Measurements from ENCODE around the gene FGF3.

FGF3 gene

GRCh38 chr11:69822676-69823494, 3.7 kb upstream of the FGF3 start:
- Histone ChIP-seq H3K9ac (no peak overlapping the region), H3K27me3 (peaks cover 64 to 81% (median 72%) of the 10 kb centered on the region in 11 experiments)
- no peak for TF ChIP-seq Cebpa-rat (IDR thresholded peaks at IDR 0.05)

DNA sequence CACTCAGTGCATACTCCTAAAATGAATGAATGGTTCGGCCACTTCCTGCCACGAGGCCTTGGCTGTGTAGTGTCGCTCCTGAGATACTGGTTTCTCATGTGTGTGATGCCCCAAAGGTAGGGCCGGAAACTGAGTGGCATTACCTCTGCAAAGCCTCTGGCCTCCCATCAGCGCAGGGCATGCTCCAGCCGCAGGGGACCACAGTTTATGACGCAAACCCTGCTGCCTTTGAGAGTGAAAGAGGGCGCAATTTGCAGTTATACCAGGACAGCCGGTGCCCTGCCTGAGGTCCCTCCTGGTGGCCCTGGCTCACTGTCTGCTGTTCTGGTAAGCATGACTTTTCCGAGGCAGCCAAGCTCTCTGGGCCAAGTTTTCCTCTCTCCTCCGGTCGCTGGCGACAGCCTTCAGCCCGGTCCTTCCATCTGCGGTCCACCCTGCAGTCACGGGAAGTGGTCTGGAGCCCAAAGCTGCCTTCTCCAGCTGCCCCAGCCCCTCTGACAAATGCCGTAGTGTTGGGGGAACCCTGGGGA, 2.4 kb upstream of the FGF3 start:
- no peak overlapping the region for H3K4me2 ChIP-seq
- peaks cover 0 to 89% (median 51%) of the 10 kb centered on the region in 11 experiments; a peak in 19 of 22 replicates for H4K20me1 ChIP-seq
- H3K36me3 ChIP-seq: no peaks in the 10 kb centered on the region
- H3K27me3 ChIP-seq: peaks cover 77 to 95% (median 85%) of the 10 kb centered on the region in 11 experiments
- no peak overlapping the region for H3K9ac ChIP-seq
- TF ChIP-seq Cebpa-rat (IDR thresholded peaks at IDR 0.05): no peak
- no peaks in the 10 kb centered on the region for H3K9me3 ChIP-seq (replicated peaks in 1 of 11)
- H3K27ac ChIP-seq: no peak overlapping the region
- peaks cover 17 to 28% (median 21%) of the 10 kb centered on the region in 10 experiments for H3K4me1 ChIP-seq
- H3K4me3 ChIP-seq: no peak overlapping the region

More at GRCh38 chr11:69822676-69823494, 3.7 kb upstream of the FGF3 start:
- Histone ChIP-seq H3K4me2 (no peak overlapping the region), H3K27ac (no peak overlapping the region), H4K20me1 (peaks cover 0 to 76% (median 38%) of the 10 kb centered on the region in 11 experiments; a peak in 19 of 22 replicates), H3K36me3 (no peaks in the 10 kb centered on the region), H3K4me1 (peaks cover 5 to 15% (median 9%) of the 10 kb centered on the region in 10 experiments; a peak in 19 of 20 replicates), H3K4me3 (no peak overlapping the region), H3K9me3 (replicated peaks in 1 of 11) (peaks cover 0 to 9% (median 0%) of the 10 kb centered on the region in 11 experiments; a peak in 3 of 22 replicates)

DNA sequence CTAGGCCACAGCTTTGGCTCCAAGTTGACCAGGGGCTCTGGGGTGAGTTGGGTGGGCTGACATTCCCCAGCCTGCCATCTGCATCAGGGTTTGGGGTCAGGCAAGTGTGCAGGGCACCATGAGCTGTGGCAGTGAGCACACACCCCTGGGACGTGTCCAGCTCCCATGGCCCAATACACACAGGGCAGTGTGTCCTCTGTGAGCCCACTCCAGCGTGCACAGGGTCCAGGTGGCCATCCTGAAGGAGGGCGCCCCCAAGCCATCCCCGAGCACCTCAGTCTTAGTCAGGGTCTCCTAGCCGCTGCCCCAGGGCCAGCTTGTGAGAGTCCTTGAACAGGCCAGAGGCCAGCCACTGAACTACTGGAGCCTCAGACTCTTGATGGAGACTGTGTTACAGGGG, 1.2 kb upstream of the FGF3 start:
- TF ChIP-seq Cebpa-rat (IDR thresholded peaks at IDR 0.05): no peak
- Histone ChIP-seq H3K9me3 (replicated peaks in 1 of 11) (no peaks in the 10 kb centered on the region), H3K4me3 (no peak overlapping the region), H3K27me3 (peaks cover 89 to 100% (median 95%) of the 10 kb centered on the region in 11 experiments), H3K36me3 (no peaks in the 10 kb centered on the region), H4K20me1 (peaks cover 0 to 92% (median 62%) of the 10 kb centered on the region in 11 experiments; a peak in 19 of 22 replicates), H3K4me1 (peaks cover 17 to 28% (median 21%) of the 10 kb centered on the region in 10 experiments), H3K9ac (no peak overlapping the region), H3K27ac (no peak overlapping the region), H3K4me2 (no peak overlapping the region)

DNA sequence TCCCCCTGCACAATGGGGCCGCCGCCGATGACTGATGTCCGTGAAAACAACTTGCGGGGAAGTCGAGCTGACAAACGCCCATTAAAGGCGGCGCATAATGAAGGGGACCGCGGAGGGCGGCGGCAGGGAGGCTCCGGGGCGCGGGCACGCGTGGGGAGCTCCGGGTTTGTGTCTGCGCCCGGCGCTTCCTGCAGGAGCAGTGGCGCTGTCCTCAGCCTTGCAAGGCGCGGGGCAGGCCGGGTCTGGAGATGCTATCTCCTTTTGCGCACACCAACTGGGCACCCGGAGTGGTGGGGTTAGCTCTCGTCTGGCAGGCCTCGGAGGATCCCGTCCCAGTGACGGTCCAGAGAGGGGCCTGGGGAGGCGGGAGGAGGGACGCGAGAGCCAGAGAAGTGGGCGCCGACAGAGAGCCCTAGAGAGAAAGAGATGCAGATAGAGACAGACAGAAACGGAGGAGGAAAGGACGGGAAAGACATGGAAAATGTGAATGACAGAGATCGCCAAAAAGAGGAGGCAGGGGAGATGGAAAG, 390 bp upstream of the FGF3 start:
- H3K27ac ChIP-seq: no peak overlapping the region
- H3K36me3 ChIP-seq: no peaks in the 10 kb centered on the region
- peaks cover 17 to 24% (median 21%) of the 10 kb centered on the region in 10 experiments for H3K4me1 ChIP-seq
- H3K9me3 ChIP-seq (replicated peaks in 1 of 11): 0 out of 22 replicates have a peak, but pooled peaks cover 0 to 1% (median 0%) of the 10 kb centered on the region in 11 experiments
- H3K4me3 ChIP-seq: no peak overlapping the region
- peaks cover 0 to 94% (median 62%) of the 10 kb centered on the region in 11 experiments; a peak in 19 of 22 replicates for H4K20me1 ChIP-seq
- no peak overlapping the region for H3K9ac ChIP-seq
- H3K27me3 ChIP-seq: peaks cover 97 to 100% (median 99%) of the 10 kb centered on the region in 11 experiments
- TF ChIP-seq Cebpa-rat (IDR thresholded peaks at IDR 0.05): no peak
- no peak overlapping the region for H3K4me2 ChIP-seq

GRCh38 chr11:69818231-69818602, 999 bp downstream of the FGF3 start:
- no peak for TF ChIP-seq Cebpa-rat (IDR thresholded peaks at IDR 0.05)
- Histone ChIP-seq H3K4me1 (peaks cover 17 to 24% (median 21%) of the 10 kb centered on the region in 10 experiments), H4K20me1 (peaks cover 0 to 87% (median 55%) of the 10 kb centered on the region in 11 experiments; a peak in 19 of 22 replicates), H3K9me3 (replicated peaks in 1 of 11) (0 out of 22 replicates have a peak, but pooled peaks cover 0 to 6% (median 0%) of the 10 kb centered on the region in 11 experiments), H3K27ac (no peak overlapping the region), H3K9ac (no peak overlapping the region), H3K36me3 (no peaks in the 10 kb centered on the region), H3K4me2 (peak overlapping the region; percentile 82 to 95 (median 90)), H3K27me3 (peaks cover 93 to 100% (median 96%) of the 10 kb centered on the region in 11 experiments), H3K4me3 (peak overlapping the region in 8 of 10 experiments; percentile 42 to 64 (median 50); a peak in 15 of 20 replicates)

- no peaks in the 10 kb centered on the region for H3K36me3 ChIP-seq
- peaks cover 88 to 100% (median 95%) of the 10 kb centered on the region in 11 experiments for H3K27me3 ChIP-seq
- H3K4me3 ChIP-seq: peak overlapping the region; percentile 35 to 64 (median 47); a peak in 19 of 20 replicates
- H4K20me1 ChIP-seq: peaks cover 0 to 87% (median 55%) of the 10 kb centered on the region in 11 experiments; a peak in 19 of 22 replicates
- peak overlapping the region; percentile 82 to 95 (median 90) for H3K4me2 ChIP-seq
- TF ChIP-seq Cebpa-rat (IDR thresholded peaks at IDR 0.05): no peak
- 0 out of 22 replicates have a peak, but pooled peaks cover 0 to 6% (median 0%) of the 10 kb centered on the region in 11 experiments for H3K9me3 ChIP-seq (replicated peaks in 1 of 11)
- no peak overlapping the region for H3K27ac ChIP-seq
- peaks cover 17 to 24% (median 21%) of the 10 kb centered on the region in 10 experiments for H3K4me1 ChIP-seq
- H3K9ac ChIP-seq: peak overlapping the region in 2 of 11 experiments; percentile 10 to 19; a peak in 1 of 22 replicates
Measured at GRCh38 chr11:69817265-69818230, 1.7 kb downstream of the FGF3 start.

DNA sequence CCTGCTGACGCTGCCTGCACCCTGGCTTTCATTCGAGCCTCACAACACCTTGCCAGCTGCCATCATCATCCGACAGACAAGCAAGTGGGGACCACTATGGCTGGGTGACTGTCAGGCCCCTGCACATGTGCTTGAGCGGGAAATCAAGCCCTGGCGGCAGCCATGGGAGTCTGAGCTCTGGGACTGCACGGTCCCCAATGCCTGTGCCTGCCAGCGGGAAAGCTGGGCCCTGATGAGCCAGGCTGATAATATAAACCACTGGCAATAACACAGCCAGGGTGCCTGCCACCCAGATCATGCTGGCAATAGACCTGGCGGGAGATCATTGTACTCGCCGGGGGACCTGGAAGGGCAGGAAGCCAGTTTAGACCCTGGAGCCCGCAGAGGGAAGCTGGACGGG, 2.5 kb downstream of the FGF3 start:
- TF ChIP-seq Cebpa-rat (IDR thresholded peaks at IDR 0.05): no peak
- Histone ChIP-seq H3K9me3 (replicated peaks in 1 of 11) (0 out of 22 replicates have a peak, but pooled peaks cover 0 to 6% (median 0%) of the 10 kb centered on the region in 11 experiments), H3K36me3 (no peaks in the 10 kb centered on the region), H3K4me2 (peak overlapping the region in 10 of 11 experiments; percentile 82 to 93 (median 89); a peak in 14 of 22 replicates), H3K9ac (no peak overlapping the region), H3K27ac (no peak overlapping the region), H3K27me3 (peaks cover 81 to 100% (median 92%) of the 10 kb centered on the region in 11 experiments), H3K4me3 (peak overlapping the region in 2 of 10 experiments; percentile 45 to 46; a peak in 1 of 20 replicates), H3K4me1 (peaks cover 17 to 24% (median 21%) of the 10 kb centered on the region in 10 experiments), H4K20me1 (peaks cover 0 to 87% (median 50%) of the 10 kb centered on the region in 11 experiments; a peak in 19 of 22 replicates)

- peaks cover 0 to 83% (median 46%) of the 10 kb centered on the region in 11 experiments; a peak in 19 of 22 replicates for H4K20me1 ChIP-seq
- H3K36me3 ChIP-seq: no peaks in the 10 kb centered on the region
- peaks cover 17 to 24% (median 21%) of the 10 kb centered on the region in 10 experiments for H3K4me1 ChIP-seq
- no peak overlapping the region for H3K4me2 ChIP-seq
- TF ChIP-seq Cebpa-rat (IDR thresholded peaks at IDR 0.05): no peak
- no peak overlapping the region for H3K27ac ChIP-seq
- 0 out of 22 replicates have a peak, but pooled peaks cover 0 to 6% (median 0%) of the 10 kb centered on the region in 11 experiments for H3K9me3 ChIP-seq (replicated peaks in 1 of 11)
- H3K27me3 ChIP-seq: peaks cover 74 to 94% (median 85%) of the 10 kb centered on the region in 11 experiments
- H3K4me3 ChIP-seq: no peak overlapping the region
- no peak overlapping the region for H3K9ac ChIP-seq
Measured at GRCh38 chr11:69815973-69816372, 3.2 kb downstream of the FGF3 start.

All from BLaER1 treated with 17β-estradiol and CSF1 and Interleukin-3, amounts not matched to agents 10 nM and 100 nM (cell line).